ENCODE data around the gene WWP2.
"Not testable (repeated sequence)": the region's sequence is repeated elsewhere in the genome, so short reads cannot be mapped to it uniquely, and the experiment has no call there.

The WWP2 gene

GRCh38 chr16:69952116-69952515 lies 190.0 kb downstream of the WWP2 start:
- DNase-seq: not testable (repeated sequence)

- not testable (repeated sequence) for DNase-seq
Measured at GRCh38 chr16:69952572-69953355, 190.6 kb downstream of the WWP2 start.

- not testable (repeated sequence) for DNase-seq
Measured at GRCh38 chr16:69954241-69954640, 192.1 kb downstream of the WWP2 start.

GRCh38 chr16:69963312-69963711 lies 201.2 kb downstream of the WWP2 start:
- DNase-seq: not testable (repeated sequence)

GRCh38 chr16:69964960-69965660 lies 203.0 kb downstream of the WWP2 start:
- DNase-seq: not testable (repeated sequence)

- DNase-seq: not testable (repeated sequence)
Measured at GRCh38 chr16:69965661-69966054, 203.5 kb downstream of the WWP2 start.

GRCh38 chr16:69967688-69968087 lies 205.6 kb downstream of the WWP2 start:
- not testable (repeated sequence) for DNase-seq

- not testable (repeated sequence) for DNase-seq
Measured at GRCh38 chr16:69968125-69968524, 206.0 kb downstream of the WWP2 start.

- DNase-seq: not testable (repeated sequence)
Measured at GRCh38 chr16:69969657-69970056, 207.5 kb downstream of the WWP2 start.

GRCh38 chr16:69972120-69972519 lies 210.0 kb downstream of the WWP2 start:
- DNase-seq: not testable (repeated sequence)

- DNase-seq: not testable (repeated sequence)
Measured at GRCh38 chr16:69972935-69973334, 210.8 kb downstream of the WWP2 start.

- DNase-seq: not testable (repeated sequence)
Measured at GRCh38 chr16:69985196-69985595, 223.1 kb downstream of the WWP2 start.
